ENCODE results near the gene LMO7.
"Not testable (repeated sequence)": the region's sequence is repeated elsewhere in the genome, so short reads cannot be mapped to it uniquely, and the experiment has no call there.

The LMO7 gene

DNA sequence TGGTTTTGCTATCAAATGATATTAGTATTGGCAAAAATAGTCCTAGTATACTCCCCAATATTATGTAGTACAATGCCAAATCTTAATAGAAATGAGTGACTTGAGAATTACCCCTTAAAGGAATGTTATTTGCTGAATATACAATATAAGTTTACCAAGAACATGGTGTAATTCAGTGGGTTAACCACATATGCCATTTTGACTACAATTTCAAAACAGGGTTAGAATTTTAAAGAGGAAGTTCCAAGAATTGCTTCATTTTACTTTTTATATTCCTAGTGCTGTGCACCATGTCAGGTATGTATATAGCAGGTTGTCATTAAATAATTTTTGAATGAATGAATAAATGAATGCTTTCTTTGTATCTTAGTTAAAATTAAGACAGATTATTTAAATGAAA is 66.3 kb downstream of the LMO7 start:
- no peak for DNase-seq

DNA sequence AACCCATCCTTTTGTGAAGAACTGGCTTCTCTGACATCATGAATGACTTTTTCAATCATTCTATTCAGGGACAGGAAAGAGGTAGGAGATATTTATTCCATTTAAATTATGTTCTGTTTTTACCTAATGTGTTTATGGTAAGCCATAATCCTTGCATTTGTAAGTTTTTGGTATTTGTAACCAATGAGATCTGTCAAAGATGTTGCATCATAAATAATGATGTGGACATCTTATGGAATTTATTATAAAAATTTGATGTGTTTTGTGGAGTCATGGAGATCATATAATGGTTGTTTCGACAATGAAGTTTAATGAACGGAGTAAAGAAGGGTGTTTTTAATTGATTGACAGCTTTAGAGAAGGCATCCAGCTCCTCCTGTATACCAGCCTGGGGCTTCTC is 67.6 kb downstream of the LMO7 start:
- no peak for DNase-seq

DNA sequence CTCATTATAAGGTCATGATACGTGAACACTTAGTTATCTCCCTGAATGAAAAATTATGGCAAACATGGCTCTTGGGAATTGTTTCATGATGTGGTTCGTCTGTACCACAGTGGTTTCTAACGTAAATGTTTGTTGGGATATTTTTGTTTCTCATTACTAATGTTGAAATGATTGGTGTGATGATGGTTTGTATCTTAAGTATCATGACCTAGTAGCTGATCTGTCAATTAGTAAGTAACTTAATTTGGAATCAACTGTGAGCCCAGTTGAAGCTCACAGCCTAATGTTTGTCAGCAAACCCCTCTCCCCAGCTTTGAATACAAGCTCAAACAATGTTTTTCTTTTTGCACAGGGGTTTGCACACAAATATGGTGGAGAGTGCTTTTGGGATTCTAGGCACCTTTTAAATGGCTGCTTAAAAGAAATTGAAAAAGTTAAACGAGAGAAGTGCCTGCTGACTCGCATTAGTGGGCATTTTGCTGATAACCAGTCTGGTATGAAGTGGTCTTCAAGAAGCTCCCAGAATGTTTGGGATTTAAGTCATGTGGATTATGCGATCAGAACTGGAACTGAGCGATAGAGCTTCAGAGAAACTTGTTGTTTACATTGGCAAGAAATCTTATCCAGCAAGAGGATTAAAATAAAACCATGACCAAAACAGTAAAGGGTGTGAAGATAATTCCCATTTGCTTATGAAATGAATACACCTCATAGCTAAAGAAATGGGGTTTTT is 68.2 kb downstream of the LMO7 start:
- DNase-seq = no peak

GRCh38 chr13:75704927-75705288 is 68.8 kb downstream of the LMO7 start:
- DNase-seq = no peak

GRCh38 chr13:75705395-75705794 is 69.3 kb downstream of the LMO7 start:
- no peak for DNase-seq

GRCh38 chr13:75705908-75706307 is 69.8 kb downstream of the LMO7 start:
- no peak for DNase-seq

DNA sequence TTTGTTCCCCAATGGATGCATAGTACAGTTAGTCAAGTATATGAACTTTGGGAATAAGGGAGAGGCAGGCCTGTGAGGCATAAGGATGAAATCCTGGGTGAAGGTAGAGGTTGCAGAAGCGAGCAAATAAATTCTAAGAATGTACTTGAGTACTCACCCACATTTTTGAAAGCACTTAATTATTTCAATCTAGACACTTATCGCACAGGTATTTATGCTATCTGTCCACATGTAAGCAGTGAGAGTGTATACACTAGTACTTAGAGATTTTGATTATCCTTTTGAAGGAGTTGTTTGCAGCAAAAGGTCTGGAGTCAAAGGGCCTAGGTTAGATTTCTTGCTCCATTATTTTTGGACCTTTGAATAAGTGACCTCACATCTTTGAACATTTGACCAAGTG is 77.7 kb downstream of the LMO7 start:
- no peak for DNase-seq

DNA sequence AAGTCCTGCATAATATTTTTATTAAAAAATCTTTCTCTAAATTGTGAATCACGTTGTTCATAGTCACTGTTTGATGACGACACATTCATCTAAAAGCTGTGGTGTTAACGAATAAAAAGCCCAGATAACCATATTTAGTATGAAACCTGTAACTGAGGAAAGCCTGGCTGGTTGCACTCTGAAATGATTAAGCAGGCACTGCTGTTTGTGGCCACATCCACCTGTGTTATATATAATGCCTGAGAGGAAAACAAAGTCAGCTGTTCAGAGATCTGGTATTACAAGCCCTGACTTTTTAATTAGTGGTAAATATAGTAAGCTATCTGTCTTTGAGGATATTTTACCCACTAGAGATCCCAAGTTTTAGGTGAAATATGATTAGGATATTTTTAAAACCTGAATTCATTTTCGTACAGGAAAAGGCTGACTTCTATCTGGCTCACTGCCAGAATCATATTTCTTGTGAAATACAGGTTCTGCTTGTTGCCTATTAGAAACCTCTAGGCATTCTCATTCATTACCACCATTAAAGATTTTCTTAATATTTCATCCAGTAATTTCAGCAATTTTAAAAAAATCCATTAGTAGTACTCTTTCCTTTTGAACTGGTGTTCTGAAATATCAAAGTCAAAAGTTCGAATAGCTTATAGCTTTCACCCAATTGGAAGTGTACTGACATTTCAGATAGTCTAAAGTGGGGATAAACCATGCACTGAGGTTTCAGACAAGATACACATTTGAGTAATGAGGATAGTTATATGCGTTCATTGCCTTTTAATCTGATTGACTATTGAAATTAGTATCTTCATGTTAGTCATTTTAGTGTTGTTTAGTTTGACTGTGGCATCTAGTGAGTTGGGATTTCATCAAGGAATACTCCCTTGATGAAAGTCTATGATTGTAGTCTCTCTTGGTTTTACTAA is 79.7 kb downstream of the LMO7 start:
- DNase-seq = no peak

DNA sequence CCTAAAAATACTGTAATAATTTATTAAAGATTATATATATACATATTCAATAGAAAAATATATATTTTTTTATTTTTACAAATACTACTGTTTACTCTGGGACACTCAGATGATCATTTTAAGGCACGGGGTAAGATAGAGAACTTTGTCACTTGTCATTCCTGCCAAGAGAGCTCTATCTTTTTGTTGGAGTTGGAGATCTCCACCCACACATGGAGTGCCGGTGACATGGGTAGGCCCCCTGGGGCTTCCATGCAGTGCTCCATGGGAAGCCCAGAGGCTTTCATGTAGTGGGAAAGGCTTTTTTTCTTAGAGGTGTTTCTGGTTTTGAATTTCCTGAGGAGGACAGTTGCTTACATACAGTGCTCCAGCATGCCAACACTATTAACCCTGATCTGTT is 81.4 kb downstream of the LMO7 start:
- no peak for DNase-seq

DNA sequence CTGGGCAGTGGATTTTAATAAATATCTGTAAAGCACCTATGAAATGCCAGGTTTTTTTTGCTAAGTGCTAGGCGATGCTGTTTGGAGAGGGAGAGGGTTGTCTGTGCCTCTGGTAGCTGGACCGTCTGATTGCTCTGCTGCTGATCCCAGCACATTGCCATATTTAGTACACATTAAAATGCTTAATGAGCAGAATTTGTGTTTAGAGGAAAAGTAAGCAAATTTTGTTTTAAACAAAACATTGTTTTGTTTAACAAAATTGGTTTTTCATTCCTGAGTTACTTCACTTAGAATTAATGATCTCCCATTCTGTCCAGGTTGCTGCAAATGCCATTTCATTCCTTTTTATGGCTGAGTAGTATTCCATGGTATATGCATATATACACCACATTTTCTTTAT is 85.2 kb downstream of the LMO7 start:
- DNase-seq = no peak

GRCh38 chr13:75723901-75724300 is 87.8 kb downstream of the LMO7 start:
- DNase-seq = no peak

DNA sequence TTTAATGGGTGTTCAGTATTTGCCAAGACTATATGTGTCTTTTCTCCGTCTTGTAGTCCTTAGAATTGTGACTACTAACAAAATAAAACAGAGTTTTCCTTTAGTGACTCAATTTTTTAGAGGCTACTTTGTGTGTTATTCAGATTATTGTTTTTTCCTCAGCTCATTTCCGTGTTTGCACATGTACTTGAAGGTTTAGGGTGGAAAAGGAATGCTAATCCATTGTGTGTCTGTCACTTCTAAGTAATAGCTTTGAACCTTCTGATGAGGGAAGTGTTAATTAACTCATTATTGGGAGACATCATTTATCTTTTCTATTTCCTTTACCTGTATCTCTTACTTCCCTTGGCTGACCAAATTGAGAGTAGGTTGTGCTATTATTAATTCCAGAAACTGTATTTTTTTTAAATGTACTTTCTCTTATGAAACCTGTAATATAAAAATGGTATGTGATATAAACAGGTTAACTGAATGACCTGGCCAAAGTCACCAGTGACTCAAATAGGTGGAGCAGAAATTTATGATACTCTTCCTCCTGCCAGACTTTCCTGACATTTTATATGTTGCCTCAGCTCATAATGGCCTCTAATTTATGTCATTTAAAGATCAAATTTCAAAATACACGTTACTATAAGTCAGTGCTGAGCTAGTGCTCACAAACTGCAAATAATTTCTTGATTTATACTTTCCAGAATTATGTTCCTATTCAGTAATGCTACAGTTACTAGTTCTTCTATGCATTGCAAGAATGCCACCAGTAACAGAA is 88.8 kb downstream of the LMO7 start:
- no peak for DNase-seq

DNA sequence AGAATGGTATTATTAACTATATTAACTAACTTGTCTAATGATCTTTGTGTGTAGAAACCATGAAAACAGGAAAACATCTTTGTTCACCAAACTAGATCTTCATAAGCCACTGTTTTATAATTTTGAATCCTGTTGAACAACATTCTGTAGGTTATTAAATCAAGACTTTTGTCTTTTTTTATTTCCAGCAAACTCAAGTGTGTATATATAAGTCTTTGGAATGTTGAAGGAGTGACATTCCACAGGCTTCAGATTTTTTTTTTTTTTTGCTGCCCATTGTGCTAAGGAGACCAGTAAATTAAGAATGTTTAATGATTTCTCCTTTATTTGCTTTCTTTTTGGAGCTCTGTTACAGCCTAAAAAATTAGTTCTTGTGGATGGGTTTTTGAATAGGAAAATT is 89.6 kb downstream of the LMO7 start:
- DNase-seq = no peak

- no peak for DNase-seq
Measured at GRCh38 chr13:75726306-75726705, 90.2 kb downstream of the LMO7 start.

DNA sequence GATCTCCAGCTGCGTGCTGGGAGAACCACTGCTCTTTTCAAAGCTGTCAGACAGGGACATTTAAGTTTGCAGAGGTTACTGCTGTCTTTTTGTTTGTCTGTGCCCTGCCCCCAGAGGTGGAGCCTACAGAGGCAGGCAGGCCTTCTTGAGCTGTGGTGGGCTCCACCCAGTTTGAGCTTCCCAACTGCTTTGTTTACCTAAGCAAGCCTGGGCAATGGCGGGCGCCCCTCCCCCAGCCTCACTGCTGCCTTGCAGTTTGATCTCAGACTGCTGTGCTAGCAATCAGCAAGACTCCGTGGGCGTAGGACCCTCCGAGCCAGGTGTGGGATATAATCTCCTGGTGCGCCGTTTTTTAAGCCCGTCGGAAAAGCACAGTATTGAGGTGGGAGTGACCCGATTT is 97.0 kb downstream of the LMO7 start:
- DNase-seq = not testable (repeated sequence)

DNA sequence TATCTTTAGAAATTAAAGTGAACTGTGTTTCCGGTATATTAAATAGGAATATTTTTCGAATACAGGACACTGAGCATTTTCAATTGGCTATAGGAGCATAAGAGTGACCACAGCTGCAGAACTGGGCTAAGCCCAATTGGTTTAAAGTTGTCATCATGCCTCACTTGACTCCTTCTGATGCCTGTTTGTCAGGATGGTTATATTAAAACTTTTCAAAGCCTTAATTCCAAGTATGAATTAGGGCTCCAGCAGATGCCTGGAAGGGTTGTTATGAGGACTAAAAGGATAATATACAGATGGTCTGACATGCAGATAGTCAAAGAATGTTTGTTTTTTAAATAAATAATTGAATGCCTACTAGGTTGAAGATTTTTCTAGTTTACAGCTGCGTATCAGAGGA is 100.0 kb downstream of the LMO7 start:
- no peak for DNase-seq

- DNase-seq = no peak
Measured at GRCh38 chr13:75738841-75739240, 102.7 kb downstream of the LMO7 start.

DNA sequence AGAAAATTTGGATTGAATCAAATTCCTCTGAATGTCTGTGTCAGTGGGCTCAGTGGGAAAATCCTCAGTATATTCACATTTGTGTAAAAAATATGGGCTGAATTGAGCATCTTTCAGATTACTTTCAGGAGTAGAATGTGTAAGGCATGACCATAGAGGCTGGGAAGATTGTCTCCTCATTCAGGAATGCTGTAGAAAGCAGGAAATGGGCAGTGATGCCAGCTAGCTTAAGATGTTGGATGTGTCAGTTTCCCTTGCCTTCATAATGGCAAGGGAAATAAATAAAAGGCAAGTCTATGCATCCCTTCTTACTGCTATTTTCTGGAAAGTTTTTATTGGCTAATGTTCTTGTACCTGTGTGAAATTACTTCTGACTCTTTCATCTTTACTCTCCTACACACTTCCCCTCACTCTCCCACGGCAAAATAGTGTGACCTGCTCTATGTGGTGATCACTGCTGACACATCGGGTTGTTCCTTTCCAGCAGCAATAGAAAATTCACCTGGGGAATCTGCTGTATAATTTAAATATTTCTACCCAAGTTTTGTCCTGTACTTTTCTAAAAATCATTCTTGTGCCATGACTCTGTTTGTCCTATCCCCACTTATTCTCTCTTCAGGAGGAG is 103.2 kb downstream of the LMO7 start:
- DNase-seq = no peak

DNA sequence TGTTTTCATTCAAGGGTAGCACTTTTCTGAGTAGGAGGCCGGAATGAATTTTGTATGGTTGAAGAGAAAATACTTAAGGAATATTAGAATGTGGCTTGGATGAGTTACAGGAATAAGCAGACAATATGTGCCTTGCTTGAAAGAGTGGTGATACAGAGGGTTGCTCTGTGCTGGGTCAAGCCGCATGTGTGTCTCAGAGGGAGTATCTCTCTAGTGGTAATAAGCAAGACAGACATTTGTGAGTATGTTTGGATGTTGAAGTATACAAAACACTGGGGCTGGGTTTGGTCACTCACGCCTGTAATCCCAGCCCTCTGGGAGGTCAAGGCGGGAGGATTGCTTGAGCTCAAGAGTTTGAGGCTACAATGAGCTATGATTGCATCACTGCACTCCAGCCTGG is 103.9 kb downstream of the LMO7 start:
- DNase-seq = no peak

DNA sequence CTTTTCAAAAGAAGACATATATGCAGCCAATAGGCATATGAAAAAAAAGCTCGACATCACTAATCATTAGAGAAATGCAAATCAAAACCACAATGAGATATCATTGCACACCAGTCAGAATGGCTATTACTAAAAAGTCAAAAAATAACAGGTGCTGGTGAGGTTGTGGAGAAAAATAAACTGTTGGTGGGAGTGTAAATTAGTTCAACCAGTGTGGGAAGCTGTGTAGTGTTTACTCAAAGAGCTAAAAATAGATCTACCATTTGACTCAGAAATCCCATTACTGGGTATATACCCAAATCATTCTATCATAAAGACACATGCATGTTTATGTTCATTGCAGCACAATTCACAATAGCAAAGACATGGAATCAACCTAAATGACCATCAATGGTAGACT is 106.9 kb downstream of the LMO7 start:
- DNase-seq = not testable (repeated sequence)

DNA sequence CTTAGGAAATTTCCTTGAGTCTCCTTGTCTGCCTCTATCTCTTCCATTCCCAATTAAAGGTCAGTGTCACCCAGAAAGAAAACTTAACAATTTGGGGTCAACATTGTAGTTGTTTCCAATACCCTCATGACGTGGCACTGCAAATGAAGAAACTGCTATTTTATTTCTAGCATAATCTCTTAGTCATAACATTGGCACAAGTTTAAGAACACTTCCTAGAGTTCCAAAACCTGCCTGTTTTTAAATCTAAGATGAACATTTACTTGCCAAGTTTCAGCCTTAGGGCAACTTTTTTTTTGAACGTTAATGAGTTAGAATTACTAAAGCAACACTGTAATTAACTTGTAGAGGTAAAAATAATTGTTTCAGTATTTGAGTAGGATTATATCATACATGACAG is 108.0 kb downstream of the LMO7 start:
- no peak for DNase-seq

- DNase-seq = no peak
Measured at GRCh38 chr13:75745387-75745786, 109.3 kb downstream of the LMO7 start.

- no peak for DNase-seq
Measured at GRCh38 chr13:75748874-75749273, 112.7 kb downstream of the LMO7 start.
